ENCODE measurements around the gene PTPRH. TPM values are rescaled to one million over a fixed set of nuclear protein-coding genes. Genes with fewer than 3 reads are reported as not detected.
A peak's percentile ranks its signal among the peaks of the same experiment; 100 is the strongest.

The PTPRH gene
- total RNA-seq, 4 donors from 2014 or later: 26.4 to 261 (median 246) TPM

DNA sequence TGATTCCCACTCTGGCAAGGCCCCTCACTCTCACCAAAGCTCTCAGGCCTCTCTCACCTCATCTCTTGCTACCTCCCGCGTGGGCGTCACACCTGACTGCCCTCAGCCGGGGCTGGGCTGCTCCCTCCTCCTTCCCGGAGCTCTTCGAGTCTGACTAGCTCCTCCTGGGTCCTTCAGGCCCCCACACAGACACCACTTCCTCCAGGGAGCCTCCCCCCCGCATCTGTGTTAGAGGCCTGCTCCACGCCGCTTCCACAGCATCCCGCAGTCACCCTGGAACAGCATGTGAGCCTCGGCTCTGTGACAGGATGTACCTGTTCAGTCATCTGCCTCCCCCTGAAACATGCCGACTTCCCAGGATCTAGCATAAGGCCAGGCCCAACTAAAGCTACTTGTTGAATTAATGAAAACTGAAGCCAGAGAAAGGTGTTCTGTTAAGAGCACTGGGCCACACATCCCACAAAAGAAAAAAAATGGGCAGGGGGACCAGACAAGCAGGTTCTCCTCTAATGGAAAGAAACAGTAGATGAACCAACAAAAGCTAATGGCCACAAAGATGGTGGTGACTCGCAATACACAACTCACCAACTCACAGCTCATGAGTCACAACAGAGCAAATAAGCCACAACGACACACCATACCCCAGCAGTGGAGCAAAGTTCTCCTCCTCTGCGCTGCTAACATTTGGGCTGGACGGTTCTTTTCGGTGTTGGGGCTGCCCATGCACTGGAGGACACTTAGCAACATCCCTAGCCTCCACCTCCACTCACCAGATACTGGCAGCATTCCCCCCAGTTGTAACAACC lies 46.5 kb upstream of the PTPRH start:
- TF ChIP-seq, protein P1, sequence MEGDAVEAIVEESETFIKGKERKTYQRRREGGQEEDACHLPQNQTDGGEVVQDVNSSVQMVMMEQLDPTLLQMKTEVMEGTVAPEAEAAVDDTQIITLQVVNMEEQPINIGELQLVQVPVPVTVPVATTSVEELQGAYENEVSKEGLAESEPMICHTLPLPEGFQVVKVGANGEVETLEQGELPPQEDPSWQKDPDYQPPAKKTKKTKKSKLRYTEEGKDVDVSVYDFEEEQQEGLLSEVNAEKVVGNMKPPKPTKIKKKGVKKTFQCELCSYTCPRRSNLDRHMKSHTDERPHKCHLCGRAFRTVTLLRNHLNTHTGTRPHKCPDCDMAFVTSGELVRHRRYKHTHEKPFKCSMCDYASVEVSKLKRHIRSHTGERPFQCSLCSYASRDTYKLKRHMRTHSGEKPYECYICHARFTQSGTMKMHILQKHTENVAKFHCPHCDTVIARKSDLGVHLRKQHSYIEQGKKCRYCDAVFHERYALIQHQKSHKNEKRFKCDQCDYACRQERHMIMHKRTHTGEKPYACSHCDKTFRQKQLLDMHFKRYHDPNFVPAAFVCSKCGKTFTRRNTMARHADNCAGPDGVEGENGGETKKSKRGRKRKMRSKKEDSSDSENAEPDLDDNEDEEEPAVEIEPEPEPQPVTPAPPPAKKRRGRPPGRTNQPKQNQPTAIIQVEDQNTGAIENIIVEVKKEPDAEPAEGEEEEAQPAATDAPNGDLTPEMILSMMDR (IDR thresholded peaks at IDR 0.05): no peak
- peak in 2 of 3 donors; percentile 79 to 81 for DNase-seq
- Histone ChIP-seq H3K27me3 (no peaks in the 10 kb centered on the region), H3K27ac (peak overlapping the region; percentile 72 to 99 (median 82)), H3K4me3 (peak overlapping the region; percentile 33 to 98 (median 71)), H3K36me3 (peaks cover 0 to 11% (median 0%) of the 10 kb centered on the region in 3 donors), H3K9me3 (no peaks in the 10 kb centered on the region), H3K4me1 (peaks cover 0 to 62% (median 46%) of the 10 kb centered on the region in 4 donors)

DNA sequence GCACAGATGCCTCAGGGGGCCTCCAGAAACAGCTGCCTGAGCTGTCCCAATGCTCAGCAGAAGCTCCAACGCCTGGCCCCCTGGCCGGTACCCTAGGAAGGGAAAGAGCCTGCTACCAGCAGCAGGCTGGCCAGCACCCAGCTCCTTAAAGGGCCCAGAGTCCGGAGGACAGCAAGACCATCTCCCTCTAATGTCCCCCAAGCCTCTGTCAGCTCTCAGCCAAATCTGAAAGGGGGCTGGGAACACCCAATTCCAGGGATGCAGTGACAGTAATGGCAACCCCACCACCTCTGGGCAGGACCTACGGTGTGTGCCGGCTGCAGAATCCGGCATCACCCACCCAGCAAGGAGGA lies 45.3 kb upstream of the PTPRH start:
- H3K36me3 ChIP-seq: peaks cover 0 to 15% (median 0%) of the 10 kb centered on the region in 3 donors
- H3K9me3 ChIP-seq: no peaks in the 10 kb centered on the region
- no peak for DNase-seq
- H3K27ac ChIP-seq: peak overlapping the region; percentile 72 to 99 (median 82)
- no peak for TF ChIP-seq POLR2A (IDR thresholded peaks at IDR 0.05)
- TF ChIP-seq, protein P1 (IDR thresholded peaks at IDR 0.05): no peak
- no peaks in the 10 kb centered on the region for H3K27me3 ChIP-seq
- peaks cover 0 to 58% (median 46%) of the 10 kb centered on the region in 4 donors for H3K4me1 ChIP-seq
- H3K4me3 ChIP-seq: peak overlapping the region; percentile 33 to 93 (median 44)

DNA sequence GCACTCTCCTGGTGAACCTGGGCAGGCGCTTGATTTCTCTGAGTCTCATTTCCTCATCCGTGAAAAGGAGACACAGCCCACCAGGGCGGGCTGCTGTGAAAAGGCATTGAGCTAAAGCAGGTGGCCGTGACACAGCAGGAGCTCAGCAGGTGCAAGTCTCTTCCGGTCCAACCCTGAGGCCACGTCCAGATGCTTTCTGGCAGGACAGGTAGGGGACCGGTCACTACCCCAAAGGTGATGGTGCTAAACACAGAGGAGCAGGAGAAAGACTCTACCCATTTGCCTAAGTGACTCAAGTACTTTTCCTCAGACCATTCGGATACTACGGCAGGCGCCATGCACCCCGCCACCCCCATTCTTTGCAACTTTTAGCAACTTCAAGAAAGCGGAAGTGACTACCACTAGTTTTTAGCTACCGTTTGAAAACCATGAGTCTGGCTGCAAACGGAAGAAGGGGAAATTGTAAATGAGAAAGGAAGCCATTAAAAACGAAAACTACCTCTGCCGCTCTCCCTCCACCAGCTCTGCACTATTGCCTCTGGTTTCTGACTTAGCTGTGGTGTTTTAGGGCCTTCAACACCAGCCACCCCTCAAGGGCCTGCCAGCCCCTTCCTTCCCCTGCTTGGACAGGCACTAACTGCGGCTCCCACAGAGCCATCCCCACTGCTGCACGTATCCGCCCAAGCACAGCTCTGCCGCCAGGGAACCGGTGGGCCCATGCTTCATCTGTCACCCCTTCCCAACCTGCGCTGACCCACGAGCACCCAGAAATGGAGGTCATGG lies 44.7 kb upstream of the PTPRH start:
- peak overlapping the region; percentile 33 to 93 (median 44) for H3K4me3 ChIP-seq
- peak overlapping the region; percentile 72 to 99 (median 82) for H3K27ac ChIP-seq
- peak in 2 of 3 donors; percentile 90 for DNase-seq
- peaks cover 0 to 15% (median 0%) of the 10 kb centered on the region in 3 donors for H3K36me3 ChIP-seq
- H3K27me3 ChIP-seq: no peaks in the 10 kb centered on the region
- peaks cover 0 to 60% (median 45%) of the 10 kb centered on the region in 4 donors for H3K4me1 ChIP-seq
- no peak for TF ChIP-seq POLR2A (IDR thresholded peaks at IDR 0.05)
- TF ChIP-seq, protein P1 (IDR thresholded peaks at IDR 0.05): peak in 1 of 6 experiments; percentile 3
- H3K9me3 ChIP-seq: no peaks in the 10 kb centered on the region

DNA sequence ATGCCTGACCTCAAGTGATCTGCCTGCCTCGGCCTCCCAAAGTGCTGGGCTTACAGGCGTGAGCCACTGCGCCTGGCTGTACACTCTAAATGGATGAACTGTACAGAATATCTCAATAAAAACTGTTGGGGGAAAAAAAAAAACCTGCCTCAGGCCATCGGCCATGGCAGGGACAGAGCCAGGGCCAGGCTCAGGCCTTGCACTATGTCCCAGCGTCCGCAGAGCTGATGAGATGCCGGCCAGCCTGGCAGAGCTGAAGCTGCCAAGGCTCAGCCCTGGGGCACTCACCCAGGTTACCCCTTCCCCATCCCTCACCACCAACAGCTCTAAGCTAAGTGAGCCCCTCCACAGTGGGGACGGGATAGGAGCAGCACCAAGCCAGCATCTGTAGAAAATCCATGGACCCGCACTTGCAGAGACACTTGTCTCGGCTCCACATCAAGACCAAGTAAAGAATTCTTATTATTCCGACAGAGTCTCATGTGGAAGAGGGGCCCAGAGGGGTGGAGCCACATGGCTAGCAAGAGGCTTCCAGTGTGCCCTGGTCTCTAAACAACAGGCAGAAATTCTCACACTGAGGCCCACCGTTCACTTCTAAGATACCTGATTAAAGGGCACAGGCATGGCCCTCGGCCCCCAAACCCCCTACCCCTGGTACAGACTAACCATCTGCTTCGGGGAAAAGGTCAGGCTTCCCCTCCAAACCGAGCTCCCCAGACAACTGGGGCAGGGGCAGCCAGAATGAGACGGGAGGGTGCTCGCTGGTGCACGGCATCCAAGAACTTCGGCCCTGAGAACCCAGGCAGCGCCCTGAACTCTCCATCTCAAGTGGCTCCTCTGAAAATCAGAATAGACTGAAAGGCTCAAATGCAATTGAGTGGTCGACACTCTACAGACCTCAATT lies 43.7 kb upstream of the PTPRH start:
- H3K36me3 ChIP-seq: peaks cover 0 to 15% (median 0%) of the 10 kb centered on the region in 3 donors
- peak overlapping the region in 2 of 4 donors; percentile 33 to 93 for H3K4me3 ChIP-seq
- H3K9me3 ChIP-seq: no peaks in the 10 kb centered on the region
- H3K27me3 ChIP-seq: no peaks in the 10 kb centered on the region
- DNase-seq: no peak
- peaks cover 0 to 70% (median 52%) of the 10 kb centered on the region in 4 donors for H3K4me1 ChIP-seq
- H3K27ac ChIP-seq: peak overlapping the region; percentile 36 to 99 (median 82)
- TF ChIP-seq POLR2A (IDR thresholded peaks at IDR 0.05): no peak
- TF ChIP-seq, protein P1 (IDR thresholded peaks at IDR 0.05): no peak
